DOHH2 (cell line): ENCODE measurements around the gene ICA1L.

Source experiments
- H3F3A ChIP-seq: fragments of 200-600 bp; sonication (generic), shearing (Covaris generic); 2 replicates; pipeline ENCODE4 v1.6.0; 2016; ENCODE audit warnings: antibody characterized with exemption, mild to moderate bottlenecking; ENCODE audit not compliant: control insufficient read depth, insufficient read depth
- H3K27ac ChIP-seq: fragments of 200-600 bp; sonication (generic); 2 replicates; pipeline ENCODE4 v1.5.1; 2014; ENCODE audit warnings: low read depth, mild to moderate bottlenecking, low read length, moderate library complexity
- H3K27me3 ChIP-seq: fragments of 200-600 bp; sonication (generic); 2 replicates; pipeline ENCODE4 v1.6.1; 2014; ENCODE audit warnings: mild to moderate bottlenecking, low read length, mixed read lengths; ENCODE audit not compliant: control insufficient read depth
- H3K36me3 ChIP-seq: fragments of 200-600 bp; sonication (generic); 2 replicates; pipeline ENCODE4 v1.6.1; 2014; ENCODE audit warnings: mild to moderate bottlenecking, low read length, moderate library complexity, mixed read lengths; ENCODE audit not compliant: control insufficient read depth
- H3K4me1 ChIP-seq: fragments of 200-600 bp; sonication (generic); 2 replicates; pipeline ENCODE4 v1.6.1; 2014; ENCODE audit warnings: mild to moderate bottlenecking, low read length, mixed read lengths; ENCODE audit not compliant: control insufficient read depth
- H3K4me2 ChIP-seq: fragments of 200-600 bp; sonication (generic); 2 replicates; pipeline ENCODE4 v1.6.0; 2014; ENCODE audit warnings: mild to moderate bottlenecking, low read length, moderate library complexity
- H3K4me3 ChIP-seq: fragments of 200-600 bp; sonication (generic); 2 replicates; pipeline ENCODE4 v1.5.1; 2014; ENCODE audit warnings: mild to moderate bottlenecking, low read length, mixed read lengths
- H3K79me2 ChIP-seq: fragments of 200-600 bp; sonication (generic); 2 replicates; pipeline ENCODE4 v1.6.1; 2014; ENCODE audit warnings: mild to moderate bottlenecking, low read length, mixed read lengths; ENCODE audit not compliant: control insufficient read depth
- H3K9me2 ChIP-seq: fragments of 200-600 bp; sonication (generic); replicated peaks from 2 replicates; pipeline ENCODE4 v1.6.1; 2014; ENCODE audit warnings: mild to moderate bottlenecking, low read length, mixed read lengths; ENCODE audit not compliant: control insufficient read depth
- H3K9me3 ChIP-seq: fragments of 200-600 bp; sonication (generic); 2 replicates; pipeline ENCODE4 v1.6.1; 2014; ENCODE audit warnings: antibody characterized with exemption, low read length, mixed read lengths; ENCODE audit not compliant: control insufficient read depth, insufficient read depth
- H4K20me1 ChIP-seq: fragments of 200-600 bp; sonication (generic); 2 replicates; pipeline ENCODE4 v1.6.0; 2014; ENCODE audit warnings: low read depth, mild to moderate bottlenecking, antibody characterized with exemption, low read length, moderate library complexity; ENCODE audit not compliant: control insufficient read depth, insufficient read depth
- CTCF ChIP-seq: fragments of 200-600 bp; sonication (generic); IDR thresholded peaks from one replicate; pipeline ENCODE4 v1.5.1; 2014; ENCODE audit warnings: antibody characterized with exemption, mild to moderate bottlenecking, low read depth, low read length; ENCODE audit not compliant: poor library complexity, severe bottlenecking
- EZH2phosphoT487 ChIP-seq: fragments of 200-600 bp; sonication (generic); IDR thresholded peaks from 2 replicates; pipeline ENCODE4 v1.6.1; 2017; ENCODE audit warnings: borderline replicate concordance, mild to moderate bottlenecking, antibody characterized with exemption, low read length, moderate library complexity, mixed read lengths

Gene ICA1L

DNA sequence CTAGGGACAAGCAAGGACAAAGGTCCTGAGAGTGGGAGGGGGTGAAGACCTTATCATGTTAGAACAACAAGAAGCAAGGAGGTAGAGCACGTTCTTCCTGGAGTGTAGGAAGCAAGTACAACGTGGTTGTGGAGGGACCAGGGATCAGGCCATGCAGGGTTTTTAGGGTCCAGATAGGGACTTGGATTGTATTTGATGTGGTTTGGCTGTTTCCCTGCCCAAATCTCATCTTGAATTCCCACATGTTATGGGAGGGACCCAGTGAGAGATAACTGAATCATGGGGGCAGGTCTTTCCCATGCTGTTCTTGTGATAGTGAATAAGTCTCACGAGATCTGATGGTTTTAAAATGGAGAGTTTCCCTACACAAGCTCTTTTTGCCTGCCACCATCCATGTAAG lies 53.2 kb downstream of the ICA1L start:
- Histone ChIP-seq H4K20me1 (no peaks in the 10 kb centered on the region), H3K4me3 (no peak overlapping the region), H3K9me3 (no peaks in the 10 kb centered on the region), H3K36me3 (no peaks in the 10 kb centered on the region), H3F3A (no peaks in the 10 kb centered on the region), H3K4me1 (peaks cover 18% of the 10 kb centered on the region), H3K9me2 (no peaks in the 10 kb centered on the region), H3K27me3 (no peaks in the 10 kb centered on the region), H3K79me2 (no peaks in the 10 kb centered on the region), H3K4me2 (no peak overlapping the region), H3K27ac (no peak overlapping the region)
- no peak for TF ChIP-seq CTCF
- TF ChIP-seq EZH2phosphoT487, result no peak

DNA sequence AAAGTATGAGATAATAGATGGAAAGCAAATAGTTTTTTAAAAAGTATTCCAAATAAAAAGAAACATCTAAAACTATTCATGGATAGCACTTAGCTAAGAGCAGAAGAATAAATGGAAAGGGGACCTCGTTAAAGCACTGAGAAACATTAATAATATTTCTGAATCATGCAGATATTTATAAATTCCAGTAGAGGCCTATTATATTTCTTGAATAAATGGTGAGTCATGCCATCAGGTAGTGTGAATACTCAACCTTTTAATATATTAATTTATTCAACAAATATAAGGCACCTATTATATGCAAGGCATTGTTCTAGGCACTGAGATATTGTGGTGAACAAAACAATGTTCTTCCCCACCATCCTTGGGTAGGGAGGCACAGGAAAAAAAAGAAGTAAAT lies 53.8 kb downstream of the ICA1L start:
- Histone ChIP-seq H3K4me2 (no peak overlapping the region), H3K4me3 (no peak overlapping the region), H3K9me2 (no peaks in the 10 kb centered on the region), H3K4me1 (peaks cover 18% of the 10 kb centered on the region), H3K27ac (no peak overlapping the region), H3K36me3 (no peaks in the 10 kb centered on the region), H3F3A (no peaks in the 10 kb centered on the region), H3K79me2 (no peaks in the 10 kb centered on the region), H3K9me3 (no peaks in the 10 kb centered on the region), H4K20me1 (no peaks in the 10 kb centered on the region), H3K27me3 (no peaks in the 10 kb centered on the region)
- no peak for TF ChIP-seq EZH2phosphoT487
- TF ChIP-seq CTCF, result no peak

- no peaks in the 10 kb centered on the region for H4K20me1 ChIP-seq
- H3K4me2 ChIP-seq, result no peak overlapping the region
- no peaks in the 10 kb centered on the region for H3F3A ChIP-seq
- TF ChIP-seq CTCF (no peak), EZH2phosphoT487 (no peak)
- H3K9me3 ChIP-seq, result no peaks in the 10 kb centered on the region
- H3K36me3 ChIP-seq, result no peaks in the 10 kb centered on the region
- no peaks in the 10 kb centered on the region for H3K4me1 ChIP-seq
- H3K9me2 ChIP-seq, result no peaks in the 10 kb centered on the region
- no peaks in the 10 kb centered on the region for H3K79me2 ChIP-seq
- H3K27me3 ChIP-seq, result no peaks in the 10 kb centered on the region
- no peak overlapping the region for H3K27ac ChIP-seq
- no peak overlapping the region for H3K4me3 ChIP-seq
Observed at GRCh38 chr2:202815548-202816360, 55.8 kb downstream of the ICA1L start.
